K562 (cell line): Measurements from ENCODE around the gene POU2AF2.

Experiments used
- CC2D1A ChIP-seq: fragments of 450-650 bp; IDR thresholded peaks from 2 replicates; pipeline ENCODE4 v1.6.1; 2017; ENCODE audit warnings: mild to moderate bottlenecking
- EP300 ChIP-seq: IDR thresholded peaks from 2 replicates; pipeline ENCODE4 v1.6.1; 2012; ENCODE audit warnings: low read length, improper control_type of control experiment
- MAFK ChIP-seq: IDR thresholded peaks from 2 replicates; pipeline ENCODE4 v1.6.1; 2011; ENCODE audit warnings: low read length, improper control_type of control experiment
- MTA3 ChIP-seq: fragments of 450-650 bp; formaldehyde crosslinking; IDR thresholded peaks from 2 replicates; pipeline ENCODE4 v1.6.1; 2017; ENCODE audit warnings: mild to moderate bottlenecking, borderline replicate concordance
- POLR2B ChIP-seq: fragments of 450-650 bp; IDR thresholded peaks from 2 replicates; pipeline ENCODE4 v1.6.1; 2018; ENCODE audit warnings: low read depth; ENCODE audit not compliant: partially characterized antibody
- POLR3A ChIP-seq: IDR thresholded peaks from 2 replicates; pipeline ENCODE4 v1.6.1; 2011; ENCODE audit warnings: borderline replicate concordance, mild to moderate bottlenecking, moderate library complexity; ENCODE audit not compliant: insufficient read length, insufficient read depth; ENCODE audit errors: extremely low read depth
- ZNF224 ChIP-seq: sonication (generic); formaldehyde crosslinking; IDR thresholded peaks from 2 replicates; pipeline ENCODE4 v1.8.0; 2022; ENCODE audit warnings: mild to moderate bottlenecking, missing genetic modification reagents
- ZNF785 ChIP-seq: fragments of 250-450 bp; sonication (Bioruptor Pico); IDR thresholded peaks from 2 replicates; pipeline ENCODE4 v1.4.0; 2020; ENCODE audit warnings: mild to moderate bottlenecking
- ZZZ3 ChIP-seq: fragments of 450-650 bp; IDR thresholded peaks from 2 replicates; pipeline ENCODE4 v1.6.1; 2016; ENCODE audit warnings: antibody characterized with exemption, mild to moderate bottlenecking, moderate library complexity
- TF ChIP-seq, protein P1 (sequence below): fragments of 200-800 bp; sonication (Bioruptor generic); IDR thresholded peaks from 2 replicates; pipeline ENCODE4 v1.6.1; 2016; ENCODE audit warnings: missing genetic modification characterization, missing compliant biosample characterization
- TF ChIP-seq, protein P2 (sequence below): sonication (generic); IDR thresholded peaks from 2 replicates; pipeline ENCODE4 v1.6.1; 2016
- TF ChIP-seq, protein P3 (sequence below): fragments of 450-650 bp; IDR thresholded peaks from 2 replicates; pipeline ENCODE4 v1.6.1; 2016; ENCODE audit warnings: low read depth

DNA sequence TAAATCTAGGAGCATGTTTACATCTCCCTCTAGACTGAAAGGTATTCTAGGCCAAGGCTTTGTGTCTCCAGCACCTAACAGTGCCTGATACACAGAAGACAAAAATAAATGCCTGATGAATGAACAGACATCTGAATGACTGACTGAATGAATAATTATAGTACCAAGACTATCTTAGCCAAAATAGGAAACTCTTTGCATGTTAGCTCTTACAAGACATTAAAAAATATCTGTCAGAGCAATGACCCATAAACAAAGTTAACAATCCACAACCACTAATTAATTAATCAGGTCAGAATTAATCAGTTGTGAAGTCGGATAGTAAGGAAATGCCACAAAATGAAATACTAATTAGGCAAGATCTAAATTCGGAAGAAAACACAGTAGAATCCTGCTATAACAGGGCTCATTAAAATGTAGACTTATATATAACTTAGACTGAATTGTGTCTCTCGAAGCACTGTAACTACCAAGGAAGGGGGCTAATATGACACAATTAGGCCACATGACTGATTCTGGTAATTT lies 45.5 kb upstream of the POU2AF2 start:
- TF ChIP-seq POLR3A (no peak), ZNF224 (CRISPR knock-in tag) (no peak), CC2D1A (no peak), MAFK (no peak), POLR2B (no peak), ZZZ3 (no peak), ZNF785 (CRISPR knock-in tag) (no peak), EP300 (no peak), MTA3 (no peak)
- TF ChIP-seq, protein P1, sequence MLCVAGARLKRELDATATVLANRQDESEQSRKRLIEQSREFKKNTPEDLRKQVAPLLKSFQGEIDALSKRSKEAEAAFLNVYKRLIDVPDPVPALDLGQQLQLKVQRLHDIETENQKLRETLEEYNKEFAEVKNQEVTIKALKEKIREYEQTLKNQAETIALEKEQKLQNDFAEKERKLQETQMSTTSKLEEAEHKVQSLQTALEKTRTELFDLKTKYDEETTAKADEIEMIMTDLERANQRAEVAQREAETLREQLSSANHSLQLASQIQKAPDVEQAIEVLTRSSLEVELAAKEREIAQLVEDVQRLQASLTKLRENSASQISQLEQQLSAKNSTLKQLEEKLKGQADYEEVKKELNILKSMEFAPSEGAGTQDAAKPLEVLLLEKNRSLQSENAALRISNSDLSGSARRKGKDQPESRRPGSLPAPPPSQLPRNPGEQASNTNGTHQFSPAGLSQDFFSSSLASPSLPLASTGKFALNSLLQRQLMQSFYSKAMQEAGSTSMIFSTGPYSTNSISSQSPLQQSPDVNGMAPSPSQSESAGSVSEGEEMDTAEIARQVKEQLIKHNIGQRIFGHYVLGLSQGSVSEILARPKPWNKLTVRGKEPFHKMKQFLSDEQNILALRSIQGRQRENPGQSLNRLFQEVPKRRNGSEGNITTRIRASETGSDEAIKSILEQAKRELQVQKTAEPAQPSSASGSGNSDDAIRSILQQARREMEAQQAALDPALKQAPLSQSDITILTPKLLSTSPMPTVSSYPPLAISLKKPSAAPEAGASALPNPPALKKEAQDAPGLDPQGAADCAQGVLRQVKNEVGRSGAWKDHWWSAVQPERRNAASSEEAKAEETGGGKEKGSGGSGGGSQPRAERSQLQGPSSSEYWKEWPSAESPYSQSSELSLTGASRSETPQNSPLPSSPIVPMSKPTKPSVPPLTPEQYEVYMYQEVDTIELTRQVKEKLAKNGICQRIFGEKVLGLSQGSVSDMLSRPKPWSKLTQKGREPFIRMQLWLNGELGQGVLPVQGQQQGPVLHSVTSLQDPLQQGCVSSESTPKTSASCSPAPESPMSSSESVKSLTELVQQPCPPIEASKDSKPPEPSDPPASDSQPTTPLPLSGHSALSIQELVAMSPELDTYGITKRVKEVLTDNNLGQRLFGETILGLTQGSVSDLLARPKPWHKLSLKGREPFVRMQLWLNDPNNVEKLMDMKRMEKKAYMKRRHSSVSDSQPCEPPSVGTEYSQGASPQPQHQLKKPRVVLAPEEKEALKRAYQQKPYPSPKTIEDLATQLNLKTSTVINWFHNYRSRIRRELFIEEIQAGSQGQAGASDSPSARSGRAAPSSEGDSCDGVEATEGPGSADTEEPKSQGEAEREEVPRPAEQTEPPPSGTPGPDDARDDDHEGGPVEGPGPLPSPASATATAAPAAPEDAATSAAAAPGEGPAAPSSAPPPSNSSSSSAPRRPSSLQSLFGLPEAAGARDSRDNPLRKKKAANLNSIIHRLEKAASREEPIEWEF (CRISPR knock-in tag): no peak
- TF ChIP-seq, protein P2, sequence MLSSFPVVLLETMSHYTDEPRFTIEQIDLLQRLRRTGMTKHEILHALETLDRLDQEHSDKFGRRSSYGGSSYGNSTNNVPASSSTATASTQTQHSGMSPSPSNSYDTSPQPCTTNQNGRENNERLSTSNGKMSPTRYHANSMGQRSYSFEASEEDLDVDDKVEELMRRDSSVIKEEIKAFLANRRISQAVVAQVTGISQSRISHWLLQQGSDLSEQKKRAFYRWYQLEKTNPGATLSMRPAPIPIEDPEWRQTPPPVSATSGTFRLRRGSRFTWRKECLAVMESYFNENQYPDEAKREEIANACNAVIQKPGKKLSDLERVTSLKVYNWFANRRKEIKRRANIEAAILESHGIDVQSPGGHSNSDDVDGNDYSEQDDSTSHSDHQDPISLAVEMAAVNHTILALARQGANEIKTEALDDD: no peak
- TF ChIP-seq, protein P3, sequence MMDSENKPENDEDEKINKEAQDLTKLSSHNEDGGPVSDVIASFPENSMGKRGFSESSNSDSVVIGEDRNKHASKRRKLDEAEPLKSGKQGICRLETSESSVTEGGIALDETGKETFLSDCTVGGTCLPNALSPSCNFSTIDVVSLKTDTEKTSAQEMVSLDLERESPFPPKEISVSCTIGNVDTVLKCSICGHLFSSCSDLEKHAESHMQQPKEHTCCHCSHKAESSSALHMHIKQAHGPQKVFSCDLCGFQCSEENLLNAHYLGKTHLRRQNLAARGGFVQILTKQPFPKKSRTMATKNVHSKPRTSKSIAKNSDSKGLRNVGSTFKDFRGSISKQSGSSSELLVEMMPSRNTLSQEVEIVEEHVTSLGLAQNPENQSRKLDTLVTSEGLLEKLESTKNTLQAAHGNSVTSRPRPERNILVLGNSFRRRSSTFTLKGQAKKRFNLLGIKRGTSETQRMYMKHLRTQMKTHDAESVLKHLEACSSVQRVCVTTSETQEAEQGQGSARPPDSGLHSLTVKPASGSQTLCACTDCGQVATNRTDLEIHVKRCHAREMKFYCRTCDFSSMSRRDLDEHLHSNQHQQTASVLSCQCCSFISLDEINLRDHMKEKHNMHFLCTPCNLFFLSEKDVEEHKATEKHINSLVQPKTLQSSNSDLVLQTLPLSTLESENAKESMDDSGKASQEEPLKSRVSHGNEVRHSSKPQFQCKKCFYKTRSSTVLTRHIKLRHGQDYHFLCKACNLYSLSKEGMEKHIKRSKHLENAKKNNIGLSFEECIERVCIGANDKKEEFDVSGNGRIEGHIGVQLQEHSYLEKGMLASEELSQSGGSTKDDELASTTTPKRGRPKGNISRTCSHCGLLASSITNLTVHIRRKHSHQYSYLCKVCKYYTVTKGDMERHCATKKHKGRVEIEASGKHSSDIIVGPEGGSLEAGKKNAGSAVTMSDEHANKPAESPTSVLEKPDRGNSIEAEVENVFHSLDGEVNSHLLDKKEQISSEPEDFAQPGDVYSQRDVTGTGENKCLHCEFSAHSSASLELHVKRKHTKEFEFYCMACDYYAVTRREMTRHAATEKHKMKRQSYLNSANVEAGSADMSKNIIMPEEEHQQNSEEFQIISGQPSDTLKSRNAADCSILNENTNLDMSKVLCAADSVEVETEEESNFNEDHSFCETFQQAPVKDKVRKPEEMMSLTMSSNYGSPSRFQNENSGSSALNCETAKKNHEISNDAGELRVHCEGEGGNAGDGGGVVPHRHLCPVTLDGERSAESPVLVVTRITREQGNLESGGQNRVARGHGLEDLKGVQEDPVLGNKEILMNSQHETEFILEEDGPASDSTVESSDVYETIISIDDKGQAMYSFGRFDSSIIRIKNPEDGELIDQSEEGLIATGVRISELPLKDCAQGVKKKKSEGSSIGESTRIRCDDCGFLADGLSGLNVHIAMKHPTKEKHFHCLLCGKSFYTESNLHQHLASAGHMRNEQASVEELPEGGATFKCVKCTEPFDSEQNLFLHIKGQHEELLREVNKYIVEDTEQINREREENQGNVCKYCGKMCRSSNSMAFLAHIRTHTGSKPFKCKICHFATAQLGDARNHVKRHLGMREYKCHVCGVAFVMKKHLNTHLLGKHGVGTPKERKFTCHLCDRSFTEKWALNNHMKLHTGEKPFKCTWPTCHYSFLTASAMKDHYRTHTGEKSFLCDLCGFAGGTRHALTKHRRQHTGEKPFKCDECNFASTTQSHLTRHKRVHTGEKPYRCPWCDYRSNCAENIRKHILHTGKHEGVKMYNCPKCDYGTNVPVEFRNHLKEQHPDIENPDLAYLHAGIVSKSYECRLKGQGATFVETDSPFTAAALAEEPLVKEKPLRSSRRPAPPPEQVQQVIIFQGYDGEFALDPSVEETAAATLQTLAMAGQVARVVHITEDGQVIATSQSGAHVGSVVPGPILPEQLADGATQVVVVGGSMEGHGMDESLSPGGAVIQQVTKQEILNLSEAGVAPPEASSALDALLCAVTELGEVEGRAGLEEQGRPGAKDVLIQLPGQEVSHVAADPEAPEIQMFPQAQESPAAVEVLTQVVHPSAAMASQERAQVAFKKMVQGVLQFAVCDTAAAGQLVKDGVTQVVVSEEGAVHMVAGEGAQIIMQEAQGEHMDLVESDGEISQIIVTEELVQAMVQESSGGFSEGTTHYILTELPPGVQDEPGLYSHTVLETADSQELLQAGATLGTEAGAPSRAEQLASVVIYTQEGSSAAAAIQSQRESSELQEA: no peak
